Upper lobe of right lung (tissue), 1 donor: ENCODE data around the gene CTNNA3. TPM values are rescaled to one million over a fixed set of nuclear protein-coding genes. Genes with fewer than 3 reads are reported as not detected.

Experiments used
- ATAC-seq: fragments of 200-7000 bp; cut with Tn5 transposase; one replicate; pipeline ENCODE4 v1.9.1; 2020; ENCODE audit warnings: mild to moderate bottlenecking, moderate library complexity
- DNase-seq: peaks from one replicate; pipeline ENCODE4 v3.0.0-alpha.2; 2020
- H3K27ac ChIP-seq: fragments of 200-600 bp; one replicate; pipeline ENCODE4 v1.8.0; 2022
- H3K27me3 ChIP-seq: fragments of 200-600 bp; one replicate; pipeline ENCODE4 v1.8.0; 2022; ENCODE audit warnings: mild to moderate bottlenecking
- H3K36me3 ChIP-seq: fragments of 200-600 bp; one replicate; pipeline ENCODE4 v1.8.0; 2022
- H3K4me1 ChIP-seq: fragments of 200-600 bp; one replicate; pipeline ENCODE4 v1.8.0; 2022
- H3K4me3 ChIP-seq: fragments of 200-600 bp; one replicate; pipeline ENCODE4 v1.8.0; 2022; ENCODE audit warnings: mild to moderate bottlenecking
- H3K9me3 ChIP-seq: fragments of 200-600 bp; one replicate; pipeline ENCODE4 v1.8.0; 2022
- intact Hi-C: fragments of 100-400 bp; cut with DNase I; formaldehyde crosslinking; loops from one replicate; pipeline ENCODE4 v1.11.0; 2022
- total RNA-seq: library from RNA; stranded (reverse); fragmentation: NEBNext Ultra II Directional; extraction: Animal tissue kit (Norgen Biotek cat#: 25700); gene quantifications from one replicate; pipeline ENCODE4 v1.2.1, GENCODE V29; 2021
- TF ChIP-seq, protein P1 (sequence below): fragments of 200-600 bp; IDR thresholded peaks from one replicate; pipeline ENCODE4 v1.8.0; 2022; ENCODE audit warnings: antibody characterized with exemption
- donor health status: DM: no; HTN: yes; CAD: no; lungs with severe emphysema.

Gene CTNNA3
- total RNA-seq, 1 donor from 2014 or later: 0.67 TPM

DNA sequence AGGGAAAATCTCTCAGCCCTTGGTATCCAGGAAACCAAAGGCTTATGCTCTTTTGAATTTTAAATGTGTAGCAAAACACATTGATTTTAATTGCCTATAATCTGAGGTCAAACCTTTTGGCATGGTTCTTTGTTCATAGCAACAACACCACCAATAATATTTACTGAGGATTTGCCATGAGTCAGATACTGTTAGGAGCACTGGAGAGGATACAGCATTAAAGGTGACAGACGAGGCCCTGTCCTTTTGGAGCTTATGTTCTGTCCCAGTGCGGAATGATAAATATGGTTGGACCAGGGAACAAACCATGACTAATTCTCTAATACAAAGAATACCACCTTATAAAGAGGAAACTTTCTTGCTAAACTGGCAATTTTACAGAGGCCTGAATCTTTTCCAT is 176.6 kb downstream of the CTNNA3 start:
- H3K27ac ChIP-seq: no peak overlapping the region
- no peaks in the 10 kb centered on the region for H3K4me1 ChIP-seq
- intact Hi-C loops: no loop called here
- ATAC-seq (no peak), DNase-seq (no peak)
- H3K36me3 ChIP-seq: no peaks in the 10 kb centered on the region
- no peaks in the 10 kb centered on the region for H3K27me3 ChIP-seq
- no peaks in the 10 kb centered on the region for H3K9me3 ChIP-seq
- H3K4me3 ChIP-seq: no peak overlapping the region
- TF ChIP-seq, protein P1, sequence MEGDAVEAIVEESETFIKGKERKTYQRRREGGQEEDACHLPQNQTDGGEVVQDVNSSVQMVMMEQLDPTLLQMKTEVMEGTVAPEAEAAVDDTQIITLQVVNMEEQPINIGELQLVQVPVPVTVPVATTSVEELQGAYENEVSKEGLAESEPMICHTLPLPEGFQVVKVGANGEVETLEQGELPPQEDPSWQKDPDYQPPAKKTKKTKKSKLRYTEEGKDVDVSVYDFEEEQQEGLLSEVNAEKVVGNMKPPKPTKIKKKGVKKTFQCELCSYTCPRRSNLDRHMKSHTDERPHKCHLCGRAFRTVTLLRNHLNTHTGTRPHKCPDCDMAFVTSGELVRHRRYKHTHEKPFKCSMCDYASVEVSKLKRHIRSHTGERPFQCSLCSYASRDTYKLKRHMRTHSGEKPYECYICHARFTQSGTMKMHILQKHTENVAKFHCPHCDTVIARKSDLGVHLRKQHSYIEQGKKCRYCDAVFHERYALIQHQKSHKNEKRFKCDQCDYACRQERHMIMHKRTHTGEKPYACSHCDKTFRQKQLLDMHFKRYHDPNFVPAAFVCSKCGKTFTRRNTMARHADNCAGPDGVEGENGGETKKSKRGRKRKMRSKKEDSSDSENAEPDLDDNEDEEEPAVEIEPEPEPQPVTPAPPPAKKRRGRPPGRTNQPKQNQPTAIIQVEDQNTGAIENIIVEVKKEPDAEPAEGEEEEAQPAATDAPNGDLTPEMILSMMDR: no peak

DNA sequence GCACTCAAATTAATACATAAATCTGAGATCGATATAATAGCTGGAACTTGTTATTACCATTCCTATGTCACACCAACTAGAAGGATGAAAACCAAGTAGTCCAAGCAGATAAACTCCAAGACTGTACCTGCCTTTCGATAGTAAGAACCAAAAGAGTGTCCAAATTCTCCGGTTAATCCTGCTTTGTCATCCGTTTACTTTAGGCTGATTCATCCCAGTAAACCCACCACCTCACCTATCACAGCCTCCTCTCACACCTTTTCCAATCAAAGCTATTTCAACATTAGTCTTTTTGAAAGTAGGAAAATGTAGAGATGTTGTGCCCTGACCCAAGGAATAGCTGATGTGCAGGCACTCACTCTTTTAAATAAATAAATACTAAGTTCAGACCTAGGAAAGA is 177.2 kb downstream of the CTNNA3 start:
- Histone ChIP-seq H3K27ac (no peak overlapping the region), H3K36me3 (no peaks in the 10 kb centered on the region), H3K27me3 (no peaks in the 10 kb centered on the region), H3K4me3 (no peak overlapping the region), H3K9me3 (no peaks in the 10 kb centered on the region), H3K4me1 (no peaks in the 10 kb centered on the region)
- DNase-seq (no peak), ATAC-seq (no peak)
- intact Hi-C loops: no loop called here
- TF ChIP-seq, protein P1: no peak

DNA sequence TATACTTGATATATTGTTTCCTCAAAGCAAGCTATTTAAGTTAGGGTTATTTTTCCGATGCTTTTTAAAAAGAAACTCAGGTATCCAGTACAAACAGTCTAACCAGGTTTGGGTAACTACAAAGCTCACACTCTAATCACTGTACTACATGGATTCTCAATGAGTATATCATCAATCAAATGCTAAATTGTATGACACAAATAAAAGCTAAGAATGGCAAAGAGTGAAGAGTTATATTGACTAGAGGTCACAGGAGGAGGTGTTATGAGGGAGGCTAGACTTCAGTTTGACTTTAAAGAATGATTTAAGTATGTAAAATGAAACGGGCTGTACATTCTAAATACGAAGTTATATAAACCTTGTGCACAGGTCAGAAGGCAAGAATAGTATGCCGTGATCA is 178.0 kb downstream of the CTNNA3 start:
- intact Hi-C loops: no loop called here
- no peaks in the 10 kb centered on the region for H3K9me3 ChIP-seq
- H3K27ac ChIP-seq: no peak overlapping the region
- H3K4me3 ChIP-seq: no peak overlapping the region
- TF ChIP-seq, protein P1: no peak
- no peak for ATAC-seq
- no peaks in the 10 kb centered on the region for H3K4me1 ChIP-seq
- DNase-seq: no peak
- H3K27me3 ChIP-seq: no peaks in the 10 kb centered on the region
- no peaks in the 10 kb centered on the region for H3K36me3 ChIP-seq

DNA sequence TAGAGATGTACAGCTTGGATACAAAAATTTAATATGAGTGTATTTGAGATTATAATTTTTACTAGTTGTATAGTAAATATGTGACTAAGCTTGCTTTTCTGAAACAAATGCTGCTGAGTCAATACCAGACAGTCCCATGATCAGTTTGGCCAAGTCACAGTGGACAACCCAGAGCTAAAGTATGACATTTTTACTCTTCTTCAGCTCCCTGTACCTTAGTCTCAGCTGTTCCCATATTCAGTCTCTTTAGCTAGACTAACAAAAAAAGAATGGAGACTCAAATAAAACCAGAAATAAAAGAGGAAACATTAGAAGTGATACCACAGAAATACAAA is 189.3 kb downstream of the CTNNA3 start:
- Histone ChIP-seq H3K4me3 (no peak overlapping the region), H3K36me3 (no peaks in the 10 kb centered on the region), H3K27me3 (no peaks in the 10 kb centered on the region), H3K27ac (no peak overlapping the region), H3K9me3 (no peaks in the 10 kb centered on the region), H3K4me1 (no peaks in the 10 kb centered on the region)
- ATAC-seq (no peak), DNase-seq (no peak)
- TF ChIP-seq, protein P1: no peak
- intact Hi-C loops: no loop called here

DNA sequence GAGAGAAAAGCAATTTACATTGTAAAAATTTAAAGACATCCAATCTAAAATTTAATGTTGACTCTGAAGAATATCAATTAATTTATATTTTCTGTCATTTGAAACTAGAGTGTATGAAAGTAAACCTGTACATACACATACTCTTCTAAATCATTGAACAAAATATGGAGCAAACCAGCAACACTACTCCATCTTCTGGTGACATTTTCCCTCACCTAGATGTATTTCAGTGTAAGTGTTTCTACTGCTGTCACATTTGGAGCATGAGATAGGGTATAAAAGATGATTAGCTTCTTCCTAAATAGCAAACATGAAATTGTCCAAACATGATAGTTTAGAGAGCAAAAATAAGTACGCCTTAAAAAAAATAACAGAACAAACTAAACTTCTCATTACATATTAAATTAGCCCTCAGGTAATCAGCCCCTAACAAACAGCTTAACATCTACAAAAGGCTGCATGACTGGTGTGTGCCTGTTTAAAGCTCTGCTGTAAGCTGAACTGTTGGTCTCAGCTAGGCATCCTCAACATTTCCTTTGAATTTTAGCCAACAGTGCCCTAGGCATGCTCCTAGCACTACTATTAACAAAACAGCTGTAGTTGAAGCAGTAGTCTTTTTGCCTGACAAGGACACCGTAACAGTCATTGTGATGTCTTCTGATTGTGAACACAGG is 189.8 kb downstream of the CTNNA3 start:
- no peak for DNase-seq
- Histone ChIP-seq H3K9me3 (no peaks in the 10 kb centered on the region), H3K36me3 (no peaks in the 10 kb centered on the region), H3K4me3 (no peak overlapping the region), H3K27me3 (no peaks in the 10 kb centered on the region), H3K4me1 (no peaks in the 10 kb centered on the region), H3K27ac (no peak overlapping the region)
- ATAC-seq: no peak
- TF ChIP-seq, protein P1: no peak
- intact Hi-C loops: no loop called here
